GM10266 (cell line): ENCODE data around the gene ALKBH5.
A peak's percentile ranks its signal among the peaks of the same experiment; 100 is the strongest.

Source experiments
- DNase-seq: peaks from one replicate; pipeline ENCODE4 v3.0.0; 2012; ENCODE audit errors: extremely low spot score
- CTCF ChIP-seq: IDR thresholded peaks from 2 replicates; pipeline ENCODE4 v1.5.1; 2012; ENCODE audit warnings: mild to moderate bottlenecking, low read depth; ENCODE audit not compliant: control insufficient read depth, insufficient read depth; ENCODE audit errors: missing control alignments

ALKBH5 gene

GRCh38 chr17:18179196-18179595 lies 4.4 kb upstream of the ALKBH5 start:
- TF ChIP-seq CTCF: no peak
- no peak for DNase-seq

GRCh38 chr17:18179804-18180203 lies 3.8 kb upstream of the ALKBH5 start:
- no peak for TF ChIP-seq CTCF
- no peak for DNase-seq

- no peak for DNase-seq
- TF ChIP-seq CTCF: no peak
Measured at GRCh38 chr17:18181358-18181757, 2.3 kb upstream of the ALKBH5 start.

GRCh38 chr17:18182110-18182977 lies 1.3 kb upstream of the ALKBH5 start:
- no peak for DNase-seq
- no peak for TF ChIP-seq CTCF

GRCh38 chr17:18182978-18183333 lies 672 bp upstream of the ALKBH5 start:
- peak; percentile 80 for DNase-seq
- no peak for TF ChIP-seq CTCF

- peak; percentile 48 for DNase-seq
- TF ChIP-seq CTCF: peak; percentile 46
Measured at GRCh38 chr17:18184143-18185031, 759 bp downstream of the ALKBH5 start.
